ENCODE measurements around the gene CSTB.

Gene CSTB

GRCh38 chr21:43813656-43813980, 37.5 kb upstream of the CSTB start:
- no peak overlapping the region for H3K4me3 ChIP-seq (ENCODE audit: low read depth, low read length)
- TF ChIP-seq CTCF (IDR thresholded peaks at IDR 0.05; ENCODE audit: borderline replicate concordance, insufficient read depth, low read depth, low read length) = no peak

DNA sequence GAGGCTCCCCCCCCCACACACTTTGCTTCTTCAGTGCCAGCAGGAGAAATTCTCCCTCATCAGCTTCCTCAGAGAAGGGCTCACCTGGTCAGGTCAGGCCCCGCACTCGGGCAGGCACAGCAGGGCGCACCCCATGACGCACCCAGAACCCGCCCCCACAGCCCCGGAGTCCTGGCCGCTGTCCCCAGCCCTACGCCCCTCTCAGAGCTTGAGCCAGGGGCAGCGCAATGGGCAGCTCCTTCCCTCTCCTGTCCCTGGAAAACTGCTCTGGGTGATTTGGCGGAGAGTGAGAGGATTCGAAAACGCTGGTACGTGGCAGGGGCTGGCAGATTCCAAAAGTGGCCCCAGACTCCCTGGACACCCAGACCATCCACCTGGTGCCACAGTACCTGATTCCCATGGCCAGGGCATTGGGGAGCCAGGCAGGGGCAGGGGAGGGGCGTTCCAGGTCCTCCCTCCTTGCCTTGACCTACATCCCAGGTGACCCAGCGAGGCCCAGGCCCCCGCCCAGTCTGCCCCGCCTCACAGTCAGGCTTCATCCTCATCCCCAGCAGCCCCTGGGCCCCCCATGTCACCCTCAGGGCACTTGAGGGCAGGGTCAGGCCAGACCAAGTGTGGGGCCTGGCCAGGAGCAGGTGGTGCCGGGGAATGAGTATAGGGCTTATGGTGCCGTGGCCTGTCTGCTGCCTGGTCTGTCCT, 37.0 kb upstream of the CSTB start:
- no peak for TF ChIP-seq CTCF (IDR thresholded peaks at IDR 0.05; ENCODE audit: borderline replicate concordance, insufficient read depth, low read depth, low read length)
- no peak overlapping the region for H3K4me3 ChIP-seq (ENCODE audit: low read depth, low read length)

DNA sequence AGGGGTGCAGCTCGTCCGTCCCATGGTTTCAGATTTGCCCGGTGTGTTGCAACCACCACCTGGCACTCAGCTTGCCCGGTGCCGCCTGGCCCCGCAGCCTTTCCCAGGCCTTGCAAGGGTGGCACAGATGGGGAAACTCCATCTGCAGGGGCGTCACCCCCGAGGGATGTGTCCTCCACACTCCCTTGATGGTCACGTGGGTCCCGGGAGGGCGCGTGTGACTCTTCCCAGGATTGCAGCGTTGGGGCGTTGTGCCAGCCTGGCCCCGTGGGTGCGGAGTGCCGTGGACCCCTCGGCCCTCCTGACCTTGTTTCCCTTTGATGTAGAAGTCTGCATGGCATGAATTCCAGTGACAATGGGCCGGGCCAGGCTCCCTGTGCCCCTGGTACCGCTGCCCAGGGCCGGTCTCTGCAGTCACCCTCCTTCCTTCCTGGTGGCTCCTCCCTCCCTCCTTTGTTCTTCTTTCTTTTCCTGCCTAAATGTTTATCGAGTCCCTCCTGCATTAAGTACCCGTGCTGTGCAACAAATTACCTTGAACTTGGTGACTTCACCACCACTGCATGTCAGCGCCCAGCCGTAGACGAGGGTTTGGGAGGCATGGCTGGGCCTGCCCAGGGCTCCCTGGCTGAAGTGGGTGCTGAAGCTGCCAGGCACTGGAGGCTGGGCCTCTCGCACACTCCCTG, 36.2 kb upstream of the CSTB start:
- no peak overlapping the region for H3K4me3 ChIP-seq (ENCODE audit: low read depth, low read length)
- no peak for TF ChIP-seq CTCF (IDR thresholded peaks at IDR 0.05; ENCODE audit: borderline replicate concordance, insufficient read depth, low read depth, low read length)

DNA sequence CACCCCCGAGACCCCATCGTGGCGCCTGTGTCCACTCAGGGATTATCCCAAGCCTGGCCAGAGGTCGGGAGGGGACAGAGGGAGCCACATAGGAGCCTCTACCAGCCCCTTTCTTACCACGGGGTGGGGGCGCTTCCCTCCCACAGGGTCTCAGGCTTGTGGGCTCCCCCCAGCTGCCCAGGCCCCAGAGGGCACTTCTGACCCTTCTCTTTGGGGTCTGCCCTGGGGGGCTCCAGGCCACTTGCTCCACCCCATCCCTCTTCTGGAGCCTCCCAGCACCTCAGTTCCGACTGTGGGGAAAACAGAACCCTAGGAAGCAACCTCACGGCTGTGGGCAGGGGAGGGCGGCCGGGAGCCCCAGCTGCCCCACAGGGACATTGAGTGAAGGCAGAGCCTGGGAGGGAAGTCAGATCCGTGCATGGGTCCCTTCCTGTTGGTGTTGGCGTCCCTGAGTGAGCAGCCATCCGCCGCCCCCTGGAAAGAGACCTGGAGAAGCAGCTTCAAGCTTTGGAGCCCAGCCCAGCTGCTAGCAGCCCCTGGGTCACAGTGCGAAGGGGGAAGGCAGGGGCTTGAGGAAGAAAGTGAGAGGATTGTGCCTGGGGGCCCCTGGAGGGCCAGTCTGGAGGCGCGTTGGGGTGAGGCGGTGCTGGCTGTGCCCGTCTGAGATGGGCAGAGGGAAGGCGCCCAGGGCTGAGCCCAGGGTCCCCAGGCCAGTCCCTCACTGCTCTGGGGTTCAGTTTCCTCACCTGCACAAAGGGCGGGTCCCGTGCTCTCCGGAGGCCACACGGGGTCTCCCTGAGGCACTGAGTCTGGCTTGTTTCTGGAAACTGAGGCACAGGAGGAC, 35.4 kb upstream of the CSTB start:
- no peak for TF ChIP-seq CTCF (IDR thresholded peaks at IDR 0.05; ENCODE audit: borderline replicate concordance, insufficient read depth, low read depth, low read length)
- H3K4me3 ChIP-seq (ENCODE audit: low read depth, low read length) = no peak overlapping the region

GRCh38 chr21:43810505-43811261, 34.6 kb upstream of the CSTB start:
- no peak overlapping the region for H3K4me3 ChIP-seq (ENCODE audit: low read depth, low read length)
- TF ChIP-seq CTCF (IDR thresholded peaks at IDR 0.05; ENCODE audit: borderline replicate concordance, insufficient read depth, low read depth, low read length) = peak; percentile 98

- TF ChIP-seq CTCF (IDR thresholded peaks at IDR 0.05; ENCODE audit: borderline replicate concordance, insufficient read depth, low read depth, low read length) = no peak
- H3K4me3 ChIP-seq (ENCODE audit: low read depth, low read length) = no peak overlapping the region
Observed at GRCh38 chr21:43809853-43810504, 33.9 kb upstream of the CSTB start.
